Mucosa of gallbladder (tissue), 1 donor: ENCODE data around the gene TTLL11. TPM values are rescaled to one million over a fixed set of nuclear protein-coding genes. Genes with fewer than 3 reads are reported as not detected.
"Not testable (repeated sequence)": the region's sequence is repeated elsewhere in the genome, so short reads cannot be mapped to it uniquely, and the experiment has no call there.

ENCODE experiments used
- DNase-seq: peaks from one replicate; pipeline ENCODE4 v3.0.0-alpha.2; 2020; ENCODE audit warnings: low spot score
- total RNA-seq: library from RNA; stranded (reverse); gene quantifications from one replicate; pipeline ENCODE4 v1.2.1, GENCODE V29; 2021
- donor health status: DM: no; HTN: no; CAD: no.

TTLL11 gene
- total RNA-seq, 1 donor from 2014 or later, result 10.9 TPM

DNA sequence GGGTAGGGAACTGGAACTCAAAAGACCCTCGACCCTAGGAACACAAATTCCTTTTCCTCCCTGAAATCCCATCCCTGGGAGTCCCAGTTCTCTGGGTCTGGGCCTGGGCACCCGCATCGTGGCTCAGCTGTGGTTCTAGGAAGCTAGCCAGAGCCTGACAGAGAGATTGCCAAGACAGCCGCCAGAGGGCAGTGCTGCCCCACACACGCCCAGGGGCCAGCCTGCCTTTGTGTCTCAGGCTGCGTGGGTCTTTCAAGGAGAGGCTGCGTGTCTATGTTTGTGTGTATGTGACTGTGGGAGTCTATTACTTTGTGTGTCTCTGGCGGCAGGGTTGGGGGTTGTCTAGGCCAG is 32.0 kb upstream of the TTLL11 start:
- peak; percentile 79 for DNase-seq

DNA sequence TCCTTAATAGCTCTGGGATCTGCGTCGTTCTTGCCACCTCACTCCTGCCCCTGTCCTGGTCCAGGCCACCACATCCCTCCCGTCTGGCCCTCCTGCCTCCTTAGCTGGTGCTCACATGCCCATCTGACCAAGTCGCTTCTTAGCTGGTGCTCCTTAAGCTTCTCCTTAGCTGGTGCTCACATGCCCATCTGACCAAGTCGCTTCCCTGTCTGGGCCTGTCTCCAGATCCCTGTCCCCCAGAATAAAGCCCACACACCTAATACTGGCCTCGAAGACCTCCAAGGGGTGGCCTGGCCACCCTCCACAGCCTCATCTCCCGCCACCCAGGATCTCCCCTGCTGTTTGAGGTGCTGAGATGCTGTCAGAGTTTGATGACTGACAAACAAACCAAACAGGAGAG is 31.4 kb upstream of the TTLL11 start:
- no peak for DNase-seq

- no peak for DNase-seq
These were observed 30.9 kb upstream of the TTLL11 start for GRCh38 chr9:122124048-122124447.

GRCh38 chr9:122122903-122123632 is 30.0 kb upstream of the TTLL11 start:
- peak; percentile 64 for DNase-seq

GRCh38 chr9:122122468-122122867 is 29.4 kb upstream of the TTLL11 start:
- DNase-seq, result no peak

- DNase-seq, result no peak
These were observed 28.8 kb upstream of the TTLL11 start for GRCh38 chr9:122121931-122122330.

DNA sequence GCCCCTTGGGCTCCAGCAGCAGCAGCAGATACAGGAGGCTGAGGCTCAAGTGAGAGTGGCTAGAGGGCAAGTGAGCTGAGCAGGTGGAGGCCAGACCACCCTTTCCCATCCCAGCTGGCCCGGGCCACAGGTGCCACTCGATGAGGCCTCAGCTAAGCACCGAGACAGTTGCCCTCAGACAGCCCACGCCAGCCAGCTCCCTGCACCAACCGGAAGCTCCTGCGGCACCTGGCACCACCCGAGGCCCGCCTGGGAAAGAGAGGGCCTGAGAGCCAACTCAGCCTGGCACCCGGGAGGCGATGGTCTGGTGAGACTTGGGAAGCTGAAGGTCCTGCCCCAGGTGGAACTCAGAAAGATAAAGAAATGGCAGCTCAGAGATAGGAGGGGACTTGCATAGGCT is 28.3 kb upstream of the TTLL11 start:
- no peak for DNase-seq

GRCh38 chr9:122120316-122121071 is 27.4 kb upstream of the TTLL11 start:
- no peak for DNase-seq

DNA sequence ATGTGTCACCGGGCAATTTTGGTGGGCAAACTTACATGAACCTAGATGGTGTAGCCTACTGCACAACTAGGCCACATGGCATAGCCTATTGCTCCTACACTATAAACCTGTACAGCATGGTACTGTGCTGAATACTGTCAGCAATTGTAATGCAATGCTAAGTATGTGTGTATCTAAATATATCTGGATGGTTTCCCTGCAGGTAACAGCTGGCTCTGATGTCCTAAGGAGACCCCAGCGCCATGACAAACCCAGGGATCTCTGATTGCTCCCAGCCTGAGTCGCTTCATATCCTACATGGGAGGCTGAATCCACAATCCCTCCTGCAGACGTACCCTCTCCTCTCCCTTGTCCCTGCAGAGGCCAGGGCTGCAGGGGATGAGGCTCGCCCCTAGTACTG is 26.6 kb upstream of the TTLL11 start:
- no peak for DNase-seq

GRCh38 chr9:122119166-122119521 is 26.0 kb upstream of the TTLL11 start:
- no peak for DNase-seq

GRCh38 chr9:122118343-122119165 is 25.4 kb upstream of the TTLL11 start:
- DNase-seq, result no peak

GRCh38 chr9:122117241-122117640 is 24.1 kb upstream of the TTLL11 start:
- not testable (repeated sequence) for DNase-seq

DNA sequence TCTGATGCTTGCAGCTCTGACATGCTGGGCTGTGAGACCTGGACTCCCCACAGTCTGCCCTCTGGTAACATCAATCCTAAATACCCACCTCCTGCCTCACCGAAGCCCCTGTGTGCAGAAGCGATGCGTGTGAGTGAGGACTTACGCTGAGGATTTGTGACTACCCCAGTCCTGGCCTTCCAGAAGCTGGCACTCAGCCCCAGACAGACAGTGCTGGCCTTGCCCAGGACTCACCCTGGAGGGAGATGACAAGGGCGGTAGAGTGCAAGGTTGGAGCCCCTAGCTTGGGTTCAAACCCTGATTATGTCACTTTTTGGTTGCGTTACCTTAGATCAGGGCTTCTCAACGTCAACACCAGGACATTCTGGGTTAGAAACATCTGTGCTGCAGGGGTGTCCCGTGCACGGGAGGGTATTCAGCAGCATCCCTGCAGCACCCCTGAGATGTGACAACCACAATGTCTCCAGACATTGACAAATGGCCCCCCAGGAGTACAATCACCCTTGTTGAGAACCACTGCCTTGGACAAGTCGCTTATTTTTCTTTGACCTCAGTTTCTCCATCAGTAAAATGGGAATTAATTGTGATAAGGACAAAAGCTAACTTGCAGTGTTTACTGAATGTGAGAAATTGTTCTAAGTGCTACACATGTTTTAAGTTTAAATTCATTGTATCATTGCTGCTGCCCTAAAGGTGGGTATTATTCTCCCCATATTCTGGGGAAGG is 23.5 kb upstream of the TTLL11 start:
- no peak for DNase-seq

DNA sequence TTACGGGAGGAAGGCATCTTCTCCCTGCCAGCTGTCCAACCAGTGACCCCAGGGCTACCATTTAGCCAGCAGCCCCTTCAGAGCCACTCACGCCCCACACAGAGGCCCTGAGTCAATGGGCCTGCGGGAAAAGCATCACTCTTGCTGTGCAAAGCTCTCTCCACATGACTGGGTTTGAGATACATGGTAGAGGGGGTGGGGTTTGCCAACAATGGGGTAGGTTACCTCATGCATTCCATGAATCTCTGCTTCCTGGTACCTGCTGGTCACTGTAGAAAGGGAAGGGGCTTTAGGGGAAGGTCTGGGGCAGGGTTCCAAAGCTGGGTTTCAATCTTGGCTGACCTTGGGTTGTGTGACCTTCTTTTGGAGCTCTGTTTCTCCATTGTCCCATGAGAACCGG is 22.9 kb upstream of the TTLL11 start:
- no peak for DNase-seq

- DNase-seq, result no peak
These were observed 22.3 kb upstream of the TTLL11 start for GRCh38 chr9:122115176-122116035.

DNA sequence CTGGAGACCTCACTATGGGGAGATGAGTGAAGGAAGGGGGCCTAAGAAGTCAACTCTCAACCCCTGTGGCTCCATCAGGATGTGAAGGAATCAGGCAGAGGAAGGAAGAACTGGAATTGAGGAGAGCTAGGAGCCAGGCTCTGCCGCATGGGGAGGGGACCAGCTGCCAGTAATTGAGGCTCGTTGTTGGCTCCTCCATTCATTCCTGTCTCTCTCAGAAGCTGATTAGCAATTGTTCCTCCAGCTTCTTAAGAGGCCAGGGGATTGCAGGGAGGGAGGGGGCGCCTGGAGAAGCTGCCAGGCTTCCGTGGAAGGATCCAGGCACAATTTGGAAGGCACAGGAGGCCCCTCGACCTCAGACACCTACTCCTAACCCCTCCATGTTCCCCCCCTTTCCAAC is 20.5 kb upstream of the TTLL11 start:
- DNase-seq, result no peak

DNA sequence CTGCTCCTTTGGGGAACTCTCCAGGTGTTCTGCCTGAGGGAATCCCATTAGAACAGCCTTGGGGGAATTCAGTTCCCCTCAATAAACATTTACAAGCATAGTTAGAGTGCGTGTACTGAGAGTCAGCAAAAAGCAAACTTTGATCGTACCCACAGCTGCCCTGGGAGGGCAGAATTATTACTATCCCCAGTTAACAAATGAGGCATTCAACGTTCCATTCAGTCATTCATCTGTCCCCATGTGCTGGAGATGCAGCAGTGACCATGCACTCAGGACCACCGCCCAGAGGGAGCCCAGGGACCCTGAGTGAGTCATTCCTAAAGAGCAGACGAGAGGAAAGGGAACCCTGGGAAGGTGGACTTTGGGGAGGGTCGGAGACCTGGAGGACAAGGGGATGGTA is 19.1 kb upstream of the TTLL11 start:
- DNase-seq, result no peak

DNA sequence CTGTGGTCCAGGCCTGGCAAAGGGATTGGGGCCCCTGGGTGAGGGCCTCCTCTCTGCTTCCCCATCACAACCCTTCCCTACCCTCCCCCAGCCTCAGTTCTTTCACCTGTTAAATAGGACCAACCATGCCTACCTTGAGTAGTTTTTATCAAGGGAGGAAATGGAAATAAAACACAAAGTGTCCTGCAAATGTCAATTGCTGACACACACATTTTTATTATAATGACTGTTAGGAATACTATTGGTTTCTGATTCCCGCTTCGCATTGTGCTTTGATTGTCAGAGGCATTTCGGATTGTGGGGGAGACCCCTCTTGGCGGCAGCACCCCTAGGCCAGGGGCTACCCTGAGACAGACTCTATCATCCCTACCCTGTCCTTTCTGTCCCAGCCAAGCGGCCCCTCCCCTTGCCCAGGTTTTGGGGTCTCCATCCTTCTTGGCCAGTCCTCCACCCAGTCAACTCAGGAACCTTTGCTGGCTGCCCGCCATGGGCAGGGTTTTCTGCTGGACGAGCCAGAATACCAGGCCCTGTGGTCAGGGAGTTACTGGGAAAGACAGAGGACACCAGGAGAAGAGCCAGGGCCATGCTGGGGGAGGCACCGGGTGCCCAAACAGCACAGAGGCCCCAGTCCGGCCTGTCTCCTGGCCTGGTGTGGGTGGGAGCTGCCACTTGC is 18.4 kb upstream of the TTLL11 start:
- no peak for DNase-seq

DNA sequence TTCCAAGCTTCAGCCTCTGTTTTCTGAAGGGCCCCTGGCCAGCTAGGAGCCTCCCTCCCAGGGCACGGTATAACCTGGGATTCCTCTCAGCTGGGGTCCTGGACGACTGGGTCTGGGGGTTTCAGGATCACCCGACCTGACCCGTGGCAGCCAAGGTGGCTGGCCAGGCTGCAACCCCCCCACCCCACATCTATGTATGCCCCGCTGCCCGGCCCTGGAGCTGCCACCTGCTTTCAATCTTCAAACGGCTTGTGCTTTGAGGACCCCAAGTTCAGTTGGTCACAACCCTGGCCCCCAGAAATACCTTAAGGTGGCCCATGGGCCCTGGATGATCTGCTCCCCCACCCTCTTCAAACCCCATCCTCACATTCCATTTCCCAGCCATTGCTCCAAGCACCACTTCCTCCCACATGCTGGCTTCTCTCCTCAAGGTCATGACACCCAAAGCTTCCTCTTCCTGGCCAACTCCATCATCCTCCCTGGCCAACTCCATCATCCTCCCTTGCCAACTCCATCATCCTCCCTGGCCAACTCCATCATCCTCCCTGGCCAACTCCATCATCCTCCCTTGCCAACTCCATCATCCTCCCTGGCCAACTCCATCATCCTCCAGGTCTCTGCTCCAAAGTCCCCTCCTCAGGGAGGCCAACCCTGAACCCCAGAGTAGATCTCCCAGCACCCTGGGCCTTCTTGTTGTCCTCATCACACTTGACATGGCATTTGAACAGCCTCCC is 17.2 kb upstream of the TTLL11 start:
- DNase-seq, result no peak
